H1 (cell line): ENCODE measurements around the gene RASGRF1.

Experiments used
- CEBPB ChIP-seq: IDR thresholded peaks from 2 replicates; pipeline ENCODE4 v1.6.1; 2012; ENCODE audit warnings: low read depth, low read length
- GABPA ChIP-seq: IDR thresholded peaks from 2 replicates; pipeline ENCODE4 v1.6.1; 2011; ENCODE audit warnings: mild to moderate bottlenecking, low read length, moderate library complexity, borderline replicate concordance; ENCODE audit not compliant: insufficient read depth
- PHF8 ChIP-seq: fragments of 200-600 bp; sonication (generic); conservative IDR thresholded peaks from 2 replicates; pipeline ENCODE4 v1.7.1; 2012; ENCODE audit warnings: low read depth, mild to moderate bottlenecking, inconsistent platforms, low read length, moderate library complexity
- RXRA ChIP-seq: IDR thresholded peaks from 2 replicates; pipeline ENCODE4 v1.6.1; 2011; ENCODE audit warnings: low read depth, mild to moderate bottlenecking, low read length, moderate library complexity; ENCODE audit not compliant: insufficient read depth
- SIN3A ChIP-seq, 2 experiments: IDR thresholded peaks in 1 of 2; conservative IDR thresholded peaks in 1 of 2; 2 replicates each; pipeline ENCODE4 v1.6.1; 2011 to 2012; ENCODE audit warnings: low read length in 2 of 2, improper control_type of control experiment in 1 of 2, low read depth in 1 of 2, mild to moderate bottlenecking in 1 of 2
- SP2 ChIP-seq: IDR thresholded peaks from 2 replicates; pipeline ENCODE4 v1.6.1; 2012; ENCODE audit warnings: mild to moderate bottlenecking, low read length, inconsistent platforms
- SRF ChIP-seq: IDR thresholded peaks from 2 replicates; pipeline ENCODE4 v1.6.1; 2011; ENCODE audit warnings: mild to moderate bottlenecking, low read depth, low read length, moderate library complexity
- TF ChIP-seq, protein P1 (sequence below): IDR thresholded peaks from 2 replicates; pipeline ENCODE4 v1.6.1; 2011; ENCODE audit warnings: low read depth, mild to moderate bottlenecking, low read length; ENCODE audit not compliant: insufficient read depth
- TF ChIP-seq, protein P2 (sequence below), 3 experiments: IDR thresholded peaks; 1 replicate in 2 of 3; 2 replicates in 1 of 3; pipeline versions ENCODE4 v1.5.1 to v1.6.1; 2011; ENCODE audit warnings: low read length in 3 of 3, mild to moderate bottlenecking in 3 of 3, inconsistent platforms in 2 of 3, low read depth in 1 of 3, moderate library complexity in 1 of 3; ENCODE audit not compliant: insufficient read depth in 1 of 3; ENCODE audit errors: control extremely low read depth in 1 of 3

DNA sequence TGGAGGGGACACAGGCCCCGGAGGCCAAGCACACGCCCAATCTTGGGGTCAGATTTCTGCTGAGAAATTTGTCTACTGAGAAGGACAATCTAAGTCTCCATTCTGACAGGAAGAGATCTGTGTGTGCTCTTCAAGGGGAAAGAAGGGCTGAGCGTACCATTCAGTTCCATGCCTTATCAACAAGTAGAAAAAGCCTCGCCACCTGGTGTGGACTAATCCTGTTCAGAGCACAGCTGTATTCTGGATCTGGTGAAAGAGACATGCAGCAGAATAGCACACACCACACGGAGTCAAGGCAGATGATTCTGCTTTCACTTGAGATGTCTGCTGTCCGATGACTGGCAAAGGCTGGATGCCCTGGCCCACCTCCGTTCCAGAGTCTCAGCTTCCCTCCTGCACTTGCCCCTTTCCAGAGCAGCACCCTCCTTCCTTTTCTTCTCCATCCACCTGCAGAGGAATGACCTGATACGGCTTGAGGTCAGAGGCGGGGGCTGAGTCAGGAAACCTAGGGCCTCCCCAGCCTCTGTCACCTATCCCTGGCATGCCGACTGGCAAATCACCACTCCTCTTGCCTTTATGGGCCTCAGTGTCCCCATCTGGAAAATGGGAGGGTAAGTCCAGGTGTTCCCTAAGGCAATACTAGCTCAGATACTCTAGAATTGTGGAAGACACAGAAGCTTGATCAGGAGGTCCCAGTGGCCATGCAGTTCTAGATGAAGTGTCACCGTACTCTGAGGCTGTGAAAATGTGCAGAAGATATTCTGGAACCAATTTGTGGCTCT, 108.9 kb downstream of the RASGRF1 start:
- TF ChIP-seq, protein P1, sequence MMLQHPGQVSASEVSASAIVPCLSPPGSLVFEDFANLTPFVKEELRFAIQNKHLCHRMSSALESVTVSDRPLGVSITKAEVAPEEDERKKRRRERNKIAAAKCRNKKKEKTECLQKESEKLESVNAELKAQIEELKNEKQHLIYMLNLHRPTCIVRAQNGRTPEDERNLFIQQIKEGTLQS: no peak
- TF ChIP-seq SRF: no peak
- no peak for TF ChIP-seq SP2
- no peak for TF ChIP-seq SIN3A (conservative IDR thresholded peaks at IDR 0.05 in 1 of 2, IDR thresholded peaks at IDR 0.05 in 1 of 2; ENCODE audit: low read depth in 1 of 2, low read length in 2 of 2)
- TF ChIP-seq CEBPB: no peak
- TF ChIP-seq, protein P2, sequence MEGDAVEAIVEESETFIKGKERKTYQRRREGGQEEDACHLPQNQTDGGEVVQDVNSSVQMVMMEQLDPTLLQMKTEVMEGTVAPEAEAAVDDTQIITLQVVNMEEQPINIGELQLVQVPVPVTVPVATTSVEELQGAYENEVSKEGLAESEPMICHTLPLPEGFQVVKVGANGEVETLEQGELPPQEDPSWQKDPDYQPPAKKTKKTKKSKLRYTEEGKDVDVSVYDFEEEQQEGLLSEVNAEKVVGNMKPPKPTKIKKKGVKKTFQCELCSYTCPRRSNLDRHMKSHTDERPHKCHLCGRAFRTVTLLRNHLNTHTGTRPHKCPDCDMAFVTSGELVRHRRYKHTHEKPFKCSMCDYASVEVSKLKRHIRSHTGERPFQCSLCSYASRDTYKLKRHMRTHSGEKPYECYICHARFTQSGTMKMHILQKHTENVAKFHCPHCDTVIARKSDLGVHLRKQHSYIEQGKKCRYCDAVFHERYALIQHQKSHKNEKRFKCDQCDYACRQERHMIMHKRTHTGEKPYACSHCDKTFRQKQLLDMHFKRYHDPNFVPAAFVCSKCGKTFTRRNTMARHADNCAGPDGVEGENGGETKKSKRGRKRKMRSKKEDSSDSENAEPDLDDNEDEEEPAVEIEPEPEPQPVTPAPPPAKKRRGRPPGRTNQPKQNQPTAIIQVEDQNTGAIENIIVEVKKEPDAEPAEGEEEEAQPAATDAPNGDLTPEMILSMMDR (IDR thresholded peaks at IDR 0.05; ENCODE audit: control extremely low read depth in 1 of 3, insufficient read depth in 1 of 3, low read depth in 1 of 3, low read length in 3 of 3): no peak
- no peak for TF ChIP-seq RXRA
- TF ChIP-seq GABPA: no peak
- no peak for TF ChIP-seq PHF8
